Kidney (tissue), 14 donors: ENCODE measurements around the gene MLX. TPM values are rescaled to one million over a fixed set of nuclear protein-coding genes. Genes with fewer than 3 reads are reported as not detected.

Experiments used
- DNase-seq, 5 donors: peaks; one replicate each; pipeline ENCODE4 v3.0.0-alpha.2; 2013 to 2020
- FAIRE-seq: peaks from 2 replicates; lab custom pipeline; 2012; peaks lifted over from hg19 to GRCh38; lab: Jason Lieb, UNC
- H3K27ac ChIP-seq, 2 donors: one replicate each; pipeline ENCODE4 v1.7.0; 2013; ENCODE audit warnings: low read depth in 2 of 2, low read length in 2 of 2, inconsistent platforms in 1 of 2
- H3K27me3 ChIP-seq: one replicate; pipeline ENCODE4 v1.7.1; 2013; ENCODE audit warnings: low read length, inconsistent platforms; ENCODE audit not compliant: control insufficient read depth, insufficient read depth
- H3K36me3 ChIP-seq, 3 donors: one replicate each; pipeline versions ENCODE4 v1.7.0 to v1.7.1; 2013; ENCODE audit warnings: low read length in 3 of 3, control low read depth in 1 of 3, inconsistent platforms in 1 of 3; ENCODE audit not compliant: insufficient read depth in 3 of 3, control insufficient read depth in 2 of 3
- H3K4me1 ChIP-seq, 3 donors: one replicate each; pipeline versions ENCODE4 v1.7.0 to v1.7.1; 2013; ENCODE audit warnings: low read length in 3 of 3, inconsistent platforms in 1 of 3, low read depth in 1 of 3; ENCODE audit not compliant: control insufficient read depth in 2 of 3, insufficient read depth in 2 of 3
- H3K4me3 ChIP-seq, 3 donors: one replicate each; pipeline versions ENCODE4 v1.7.0 to v1.8.1; 2013; ENCODE audit warnings: low read length in 3 of 3, control low read depth in 1 of 3, inconsistent platforms in 1 of 3
- H3K9ac ChIP-seq, 3 donors: one replicate each; pipeline versions ENCODE4 v1.7.0 to v1.7.1; 2013; ENCODE audit warnings: low read length in 3 of 3, control low read depth in 1 of 3, inconsistent platforms in 1 of 3
- H3K9me3 ChIP-seq, 3 donors: one replicate each; pipeline versions ENCODE4 v1.7.0 to v1.7.1; 2013; ENCODE audit warnings: low read length in 3 of 3, control low read depth in 1 of 3, inconsistent platforms in 1 of 3; ENCODE audit not compliant: control insufficient read depth in 2 of 3, insufficient read depth in 1 of 3
- CTCF ChIP-seq: IDR thresholded peaks from 3 replicates; pipeline ENCODE4 v1.5.1; 2012; ENCODE audit warnings: mild to moderate bottlenecking, moderate library complexity, borderline replicate concordance; ENCODE audit not compliant: insufficient read depth; ENCODE audit errors: extremely low read depth
- intact Hi-C: fragments of 100-400 bp; cut with DNase I; formaldehyde crosslinking; loops from one replicate; pipeline ENCODE4 v1.11.1; 2022
- polyA plus RNA-seq: library from polyadenylated mRNA; stranded (reverse); fragments of 350-450 nt; fragmentation: Illumina TruSeq; extraction: RNeasy Lipid Tissue Mini Kit (QIAGEN cat#74804); gene quantifications from one replicate; pipeline ENCODE4 v1.2.3, GENCODE V29; 2014; ENCODE audit warnings: low read depth, low replicate concordance; ENCODE audit not compliant: insufficient read depth
- total RNA-seq: library from RNA; stranded (reverse); fragmentation: NEBNext Ultra II Directional; extraction: Animal tissue kit (Norgen Biotek cat#: 25700); gene quantifications from one replicate; pipeline ENCODE4 v1.2.1, GENCODE V29; 2021
- donor health status: control.
- donor health status: control.
- donor health status: control.
- donor health status: control.
- donor health status: control.
- donor health status: DM: yes; HTN: yes; CAD: no.
- donor health status: Normal renal cell carcinoma (clear cell type).

MLX gene
- total and polyA plus RNA-seq, 2 donors from 2014 or later: 38.7 to 41.0 TPM

- Histone ChIP-seq H3K27ac (peak overlapping the region; percentile 67 to 98), H3K4me1 (peaks cover 4 to 17% (median 14%) of the 10 kb centered on the region in 3 donors), H3K36me3 (peaks cover 0 to 19% (median 8%) of the 10 kb centered on the region in 3 donors), H3K4me3 (peak overlapping the region; percentile 75 to 93 (median 84)), H3K9me3 (no peaks in the 10 kb centered on the region), H3K9ac (peak overlapping the region; percentile 63 to 89 (median 66)), H3K27me3 (no peaks in the 10 kb centered on the region)
- no peak for TF ChIP-seq CTCF
- intact Hi-C loops: no loop called here
- DNase-seq: peak; percentile 76 to 95 (median 86)
- FAIRE-seq: no peak
Measured at GRCh38 chr17:42536372-42537155, 30.3 kb upstream of the MLX start.

GRCh38 chr17:42537156-42537805, 29.6 kb upstream of the MLX start:
- H3K27ac ChIP-seq: peak overlapping the region in 1 of 2 donors; percentile 98
- no peak for TF ChIP-seq CTCF
- FAIRE-seq (no peak), DNase-seq (peak in 2 of 5 donors; percentile 73 to 79)
- H3K4me1 ChIP-seq: peaks cover 4 to 16% (median 14%) of the 10 kb centered on the region in 3 donors
- intact Hi-C loops: no loop called here
- peak overlapping the region; percentile 75 to 93 (median 84) for H3K4me3 ChIP-seq
- H3K36me3 ChIP-seq: peaks cover 0 to 19% (median 8%) of the 10 kb centered on the region in 3 donors
- peak overlapping the region in 2 of 3 donors; percentile 63 to 89 for H3K9ac ChIP-seq
- no peaks in the 10 kb centered on the region for H3K9me3 ChIP-seq
- no peaks in the 10 kb centered on the region for H3K27me3 ChIP-seq

- Histone ChIP-seq H3K9me3 (no peaks in the 10 kb centered on the region), H3K27me3 (no peaks in the 10 kb centered on the region), H3K9ac (no peak overlapping the region), H3K4me3 (no peak overlapping the region), H3K36me3 (peaks cover 0 to 19% (median 11%) of the 10 kb centered on the region in 3 donors), H3K27ac (no peak overlapping the region), H3K4me1 (peaks cover 4 to 16% (median 14%) of the 10 kb centered on the region in 3 donors)
- TF ChIP-seq CTCF: no peak
- DNase-seq (no peak), FAIRE-seq (no peak)
- intact Hi-C loops: no loop called here
Measured at GRCh38 chr17:42537826-42538451, 29.0 kb upstream of the MLX start.
